Inflammatory macrophage treated with lipopolysaccharide for 4 hours (primary cell): Measurements from ENCODE around the gene VPS13C.

ENCODE experiments used
- DNase-seq: peaks from one replicate; pipeline ENCODE4 v3.0.0-alpha.2; 2020

Gene VPS13C

GRCh38 chr15:61815356-61816083 is 244.7 kb downstream of the VPS13C start:
- no peak for DNase-seq

GRCh38 chr15:61812476-61812875 is 247.8 kb downstream of the VPS13C start:
- no peak for DNase-seq

- no peak for DNase-seq
Observed at GRCh38 chr15:61811952-61812351, 248.3 kb downstream of the VPS13C start.

DNA sequence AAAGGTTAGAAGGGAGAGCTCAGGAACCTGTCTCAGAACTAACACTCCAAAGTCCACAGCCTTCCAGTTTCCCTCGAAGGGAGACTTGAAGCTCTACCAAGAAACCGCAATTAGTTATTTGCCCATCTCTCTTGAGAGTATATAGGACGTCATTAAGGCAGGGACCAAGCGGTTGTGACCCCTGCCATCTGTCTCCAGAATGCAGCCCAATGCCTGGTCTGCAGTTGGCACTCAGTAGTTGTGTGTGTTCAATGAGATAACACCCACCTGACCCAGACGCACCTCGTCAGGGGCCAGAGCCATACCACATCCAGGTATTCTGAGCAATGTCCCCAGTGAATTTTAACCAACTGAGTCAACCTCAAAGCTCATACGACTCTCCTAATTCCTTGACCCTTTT is 251.0 kb downstream of the VPS13C start:
- no peak for DNase-seq

DNA sequence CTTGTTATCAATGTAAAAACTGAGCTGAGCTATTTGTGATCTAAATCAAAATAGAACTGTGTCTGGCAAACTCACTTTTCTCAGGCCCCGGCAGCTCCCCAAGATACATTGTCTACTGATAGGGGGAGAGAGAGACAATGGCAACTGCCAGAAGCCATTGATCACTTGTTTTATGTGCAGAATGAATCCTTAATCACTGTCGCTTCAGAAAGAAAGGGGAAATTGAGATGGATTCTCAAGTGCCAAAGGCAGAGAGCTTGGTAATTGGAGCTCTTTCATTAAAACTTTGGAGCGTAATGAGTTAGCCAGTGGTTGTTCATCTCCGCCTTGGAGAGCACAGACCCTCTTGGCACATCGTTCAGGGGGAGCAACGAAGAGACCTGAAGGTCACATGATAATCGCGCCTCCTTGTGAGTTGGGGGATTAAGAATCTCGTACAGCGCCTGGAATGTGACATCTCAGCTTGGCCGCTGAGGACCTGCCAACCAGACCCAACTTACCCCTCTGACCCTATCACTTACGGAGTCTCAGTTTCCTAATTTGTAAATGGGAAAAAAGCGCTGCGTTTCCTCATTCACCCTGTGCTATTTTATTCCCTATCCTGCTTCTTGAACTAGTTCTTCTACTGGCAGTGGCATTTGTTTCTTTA is 252.8 kb downstream of the VPS13C start:
- no peak for DNase-seq
